SHP77 (cell line): ENCODE data around the gene KRTAP10-11.
A peak's percentile ranks its signal among the peaks of the same experiment; 100 is the strongest.
"Not testable (repeated sequence)": the region's sequence is repeated elsewhere in the genome, so short reads cannot be mapped to it uniquely, and the experiment has no call there.

Experiments used
- DNase-seq, 2 experiments: peaks; one replicate each; lab custom pipeline; 2025; lab: John Stamatoyannopoulos, UW

The KRTAP10-11 gene

DNA sequence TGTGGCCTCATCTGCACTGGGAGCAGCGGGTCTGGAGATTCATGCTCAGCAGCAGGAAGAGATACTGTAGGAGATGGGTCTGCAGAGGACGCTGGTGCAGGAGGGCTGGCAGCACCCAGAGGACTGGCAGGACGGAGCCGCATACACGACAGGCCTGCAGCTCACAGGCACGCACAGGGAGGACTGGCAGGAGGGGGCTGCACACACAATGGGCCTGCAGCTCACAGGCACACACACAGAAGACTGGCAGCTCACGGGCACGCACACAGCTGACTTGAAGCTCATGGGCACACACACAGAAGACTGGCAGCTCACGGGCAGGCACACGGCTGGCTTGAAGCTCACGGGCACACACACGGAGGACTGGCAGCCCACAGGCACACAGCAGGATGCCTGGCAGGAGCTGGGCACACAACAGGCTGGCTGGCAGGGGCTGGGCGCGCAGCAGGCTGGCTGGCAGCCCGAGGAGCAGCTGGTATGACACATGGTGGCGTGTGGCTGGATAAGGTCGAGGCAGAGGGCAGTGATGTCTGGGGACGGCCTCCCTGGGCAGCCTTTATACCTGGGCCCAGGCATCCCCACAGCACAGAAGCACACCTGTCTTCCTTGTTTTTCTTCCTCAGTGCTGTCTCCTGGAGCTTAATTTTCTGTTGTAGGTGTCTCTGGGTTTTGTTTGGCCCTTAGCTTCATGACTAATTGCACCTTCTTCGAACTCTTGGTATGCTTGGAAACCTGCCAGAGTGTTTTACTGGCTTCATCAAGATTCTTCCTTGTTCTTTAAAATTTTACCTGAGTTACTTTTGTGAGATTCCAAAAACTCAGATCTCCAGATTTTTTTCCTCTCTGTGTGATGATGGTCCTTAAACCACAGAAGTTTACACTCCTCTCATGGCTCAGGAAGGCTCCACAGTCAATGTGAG lies 20.4 kb downstream of the KRTAP10-11 start, which contains the start of gene KRTAP12-2:
Gene KRTAP12-2 (minus strand): TSS at position 527 of the 920 bp plus-strand sequence. CDS start 41 bp downstream, at position 486.
- DNase-seq: peak in 1 of 2 experiments; percentile 32

DNA sequence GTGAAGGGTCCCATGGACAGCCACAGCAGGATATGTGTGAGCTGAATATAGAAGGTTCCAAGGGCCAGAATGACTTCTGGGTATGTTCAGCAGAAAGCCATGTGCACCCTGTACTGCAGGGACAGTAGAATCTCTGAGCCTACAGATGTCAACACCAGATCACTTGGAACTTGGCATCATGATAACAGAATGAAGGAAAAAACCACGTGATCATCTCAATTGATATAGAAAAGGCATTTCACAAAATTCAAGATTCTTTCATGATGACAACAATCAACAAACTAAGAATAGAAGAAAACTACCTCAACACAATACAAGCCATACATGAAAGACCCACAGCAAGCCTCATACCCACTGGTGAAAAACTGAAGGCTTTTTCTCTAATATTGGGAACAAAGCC lies 21.4 kb downstream of the KRTAP10-11 start:
- DNase-seq: no peak

DNA sequence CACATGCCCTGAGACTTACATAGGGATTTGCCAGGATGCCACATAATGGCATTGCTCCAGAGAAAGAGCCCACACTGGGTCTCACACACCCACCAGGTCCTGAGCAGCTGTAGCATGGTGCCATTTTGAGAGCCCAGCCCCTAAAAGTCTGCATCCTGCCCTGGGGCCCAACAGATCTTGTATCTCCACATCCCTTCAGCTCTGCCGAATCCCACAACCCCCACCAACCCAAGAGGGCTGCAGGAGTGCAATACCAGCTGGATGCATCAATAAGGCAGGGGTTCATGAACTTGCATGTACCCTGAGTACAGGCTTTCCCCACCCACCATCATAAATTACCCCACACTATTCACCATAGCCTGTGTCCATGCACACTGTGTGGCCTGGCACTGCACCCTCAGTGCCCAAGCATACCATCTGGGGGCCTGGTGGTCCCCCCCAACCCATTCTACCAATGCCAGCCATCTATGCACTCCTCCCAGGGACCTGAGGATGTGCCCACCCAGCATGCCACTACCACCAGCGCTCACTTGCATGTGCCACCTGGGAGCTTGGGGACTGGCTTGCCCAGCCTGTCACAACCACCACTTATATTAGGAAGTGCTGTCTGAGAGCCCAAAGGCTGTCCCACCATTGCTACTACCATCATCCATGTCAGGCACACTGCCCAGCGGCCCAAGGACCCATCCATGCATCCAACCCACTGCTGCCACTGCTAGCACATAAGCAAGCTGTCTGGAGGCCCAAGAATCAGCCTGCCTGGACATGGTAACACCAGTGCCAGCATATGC lies 24.6 kb downstream of the KRTAP10-11 start:
- DNase-seq: no peak

DNA sequence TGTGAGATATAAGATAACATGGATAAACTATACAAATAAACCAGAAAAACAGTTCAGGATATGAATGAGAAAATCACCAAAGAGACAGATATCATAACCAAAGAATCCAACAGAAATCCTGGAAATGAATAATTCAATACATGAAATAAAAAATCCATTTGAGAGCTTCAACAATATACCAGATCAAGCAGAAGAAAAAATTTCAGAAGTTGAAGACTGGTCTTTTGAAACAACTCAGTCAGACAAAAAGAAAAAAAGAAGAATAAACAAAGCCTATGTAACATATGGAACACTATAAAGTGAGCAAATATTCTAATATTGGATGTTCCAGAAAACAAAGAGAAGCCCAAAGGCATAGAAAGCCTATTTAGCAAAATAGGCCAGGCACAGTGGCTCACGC lies 25.7 kb downstream of the KRTAP10-11 start:
- no peak for DNase-seq

DNA sequence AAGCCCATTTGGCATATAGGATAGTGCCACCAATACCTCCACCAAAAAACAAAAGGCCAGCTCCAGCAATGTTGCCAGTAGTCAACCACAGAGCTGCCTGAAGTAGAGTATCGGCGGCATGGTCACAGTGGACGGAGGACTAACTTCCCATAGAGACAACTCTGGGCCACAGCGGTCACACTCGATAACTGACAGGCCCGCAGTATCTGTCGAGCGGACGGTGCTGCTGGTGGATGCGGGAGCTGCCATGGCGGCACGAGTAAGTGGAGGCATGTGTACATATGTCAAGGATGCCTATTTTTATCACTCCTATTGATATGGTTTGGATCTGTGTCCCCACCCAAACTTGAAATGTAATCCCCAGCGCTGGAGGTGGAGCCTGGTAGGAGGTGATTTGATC lies 31.7 kb downstream of the KRTAP10-11 start:
- no peak for DNase-seq

DNA sequence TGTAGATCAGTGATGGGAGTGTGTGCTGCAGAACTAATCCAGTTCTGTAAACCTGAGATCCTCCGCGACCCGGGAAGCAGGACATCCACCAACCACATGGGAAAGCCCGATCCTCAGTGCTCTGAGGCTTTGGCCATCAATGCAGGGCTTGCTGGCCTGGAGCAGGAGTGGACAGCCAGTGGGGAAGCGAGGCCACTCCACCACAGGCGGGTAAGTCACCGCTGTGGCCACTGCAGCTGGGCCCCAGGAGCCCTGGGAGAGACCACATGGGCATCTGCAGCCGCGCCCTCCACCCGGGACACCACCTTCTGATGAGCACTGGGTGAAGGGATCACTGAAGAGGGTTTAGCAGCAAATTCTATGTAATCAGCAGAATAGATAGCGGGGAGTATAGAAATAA lies 34.9 kb downstream of the KRTAP10-11 start:
- no peak for DNase-seq

DNA sequence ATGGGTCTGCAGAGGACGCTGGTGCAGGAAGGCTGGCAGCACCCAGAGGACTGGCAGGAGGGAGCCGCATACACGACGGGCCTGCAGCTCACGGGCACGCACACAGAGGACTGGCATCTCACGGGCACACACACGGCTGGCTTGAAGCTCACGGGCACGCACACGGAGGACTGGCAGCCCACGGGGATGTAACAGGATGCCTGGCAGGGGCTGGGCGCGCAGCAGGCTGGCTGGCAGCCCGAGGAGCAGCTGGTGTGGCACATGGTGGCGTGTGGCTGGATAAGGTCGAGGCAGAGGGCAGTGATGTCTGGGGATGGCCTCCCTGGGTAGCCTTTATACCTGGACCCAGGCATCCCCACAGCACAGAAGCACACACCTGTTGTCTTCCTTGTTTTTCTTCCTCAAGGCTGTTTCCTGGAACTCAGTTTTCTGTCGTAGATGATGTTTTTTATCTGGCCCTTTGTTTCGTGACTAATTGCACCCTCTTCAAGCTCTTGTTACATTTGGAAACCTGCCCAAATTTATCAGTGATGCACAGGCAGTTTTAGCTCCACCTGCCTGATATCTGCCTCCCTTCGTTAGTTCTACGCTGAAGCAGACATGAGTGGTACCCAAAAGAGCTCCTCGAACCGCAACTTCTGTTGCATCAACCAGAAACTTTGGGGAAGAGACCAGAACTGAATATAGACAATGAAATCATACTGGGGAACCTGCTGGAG lies 35.8 kb downstream of the KRTAP10-11 start, which contains the start of gene KRTAP12-1:
Gene KRTAP12-1 (minus strand): TSS at position 303 of the 719 bp plus-strand sequence. CDS start 40 bp downstream, at position 263.
- peak; percentile 68 to 71 for DNase-seq

DNA sequence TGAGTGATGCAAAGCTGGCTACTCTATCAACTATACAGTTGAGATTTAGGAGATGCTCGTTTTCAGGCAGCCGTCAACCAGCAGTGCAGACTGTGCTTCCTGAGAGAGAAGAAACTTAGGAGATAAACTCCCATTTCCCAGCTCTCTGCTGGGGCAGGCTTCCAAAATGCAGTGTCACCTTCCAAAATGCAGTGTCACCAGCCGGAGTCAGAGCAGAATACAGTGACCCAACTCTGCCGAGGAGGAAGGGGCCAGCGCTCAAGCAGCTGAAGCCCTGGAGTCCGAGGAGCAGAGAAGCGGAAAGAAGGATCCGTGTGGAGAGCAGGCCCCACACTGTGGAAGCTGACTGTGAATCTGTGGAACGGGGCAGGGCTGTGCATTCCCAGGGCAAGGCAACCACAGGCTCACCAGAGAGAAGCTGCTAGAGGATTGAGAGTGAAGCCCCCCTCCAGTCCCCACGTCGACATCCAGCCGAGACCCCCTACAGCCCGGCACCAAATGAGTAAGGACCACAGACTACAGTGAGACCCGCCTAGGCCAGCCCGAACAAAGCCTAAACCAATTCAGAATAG lies 36.5 kb downstream of the KRTAP10-11 start:
- DNase-seq: no peak

DNA sequence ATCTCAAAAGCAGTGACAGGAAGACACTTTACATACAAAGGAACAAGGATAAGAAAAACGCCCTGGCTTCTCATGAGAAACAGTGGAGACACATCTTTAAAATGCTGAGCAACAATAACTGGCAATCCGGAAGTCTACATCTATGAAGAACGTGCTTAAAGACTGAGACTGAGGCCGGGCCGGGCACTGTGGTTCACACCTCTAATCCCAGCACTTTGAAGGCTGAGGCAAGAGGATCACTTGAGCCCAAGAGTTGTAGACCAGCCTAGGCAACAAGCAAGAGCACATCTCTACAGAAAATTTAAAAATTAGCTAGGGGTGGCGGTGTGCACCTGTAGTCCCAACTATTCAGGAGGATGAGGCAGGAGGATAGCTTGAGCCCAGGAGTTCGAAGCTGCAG lies 37.9 kb downstream of the KRTAP10-11 start:
- DNase-seq: no peak

DNA sequence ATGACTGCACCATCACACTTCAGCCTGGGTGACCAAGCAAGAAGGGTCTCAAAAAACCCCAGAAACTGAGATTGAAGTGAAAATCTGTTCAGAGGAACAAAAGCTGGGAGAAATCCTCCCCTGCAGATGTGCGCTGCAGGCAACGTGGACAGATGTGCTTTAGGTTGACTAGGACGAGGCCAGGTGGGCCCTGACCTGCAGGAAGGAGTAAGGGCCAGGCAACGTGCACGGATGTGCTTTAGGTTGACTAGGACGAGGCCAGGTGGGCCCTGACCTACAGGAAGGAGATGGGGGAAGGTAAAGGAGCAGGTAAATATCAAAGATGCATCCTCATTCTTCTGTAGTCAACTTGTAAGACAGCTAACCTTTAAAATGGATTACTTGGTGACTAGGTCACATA lies 38.3 kb downstream of the KRTAP10-11 start:
- no peak for DNase-seq

DNA sequence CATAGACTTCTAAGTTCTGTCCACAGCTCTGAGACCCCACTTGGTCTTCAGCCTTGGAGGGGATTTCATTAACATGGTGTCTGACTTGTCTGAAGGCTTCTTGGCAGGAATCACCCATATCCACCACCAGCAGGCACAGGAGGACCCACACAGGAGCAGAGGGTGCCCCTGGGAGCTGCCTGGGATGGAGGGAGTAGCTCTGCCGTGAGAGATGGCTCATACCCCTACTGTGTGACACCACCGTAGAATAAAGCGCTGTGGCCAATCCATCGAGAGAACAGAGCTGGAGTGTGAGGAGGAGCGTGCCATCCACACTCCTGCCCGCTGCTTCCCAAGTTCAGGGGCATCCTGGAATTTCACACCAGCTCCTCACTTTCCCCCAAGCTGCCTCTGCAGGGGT lies 38.8 kb downstream of the KRTAP10-11 start:
- not testable (repeated sequence) for DNase-seq

DNA sequence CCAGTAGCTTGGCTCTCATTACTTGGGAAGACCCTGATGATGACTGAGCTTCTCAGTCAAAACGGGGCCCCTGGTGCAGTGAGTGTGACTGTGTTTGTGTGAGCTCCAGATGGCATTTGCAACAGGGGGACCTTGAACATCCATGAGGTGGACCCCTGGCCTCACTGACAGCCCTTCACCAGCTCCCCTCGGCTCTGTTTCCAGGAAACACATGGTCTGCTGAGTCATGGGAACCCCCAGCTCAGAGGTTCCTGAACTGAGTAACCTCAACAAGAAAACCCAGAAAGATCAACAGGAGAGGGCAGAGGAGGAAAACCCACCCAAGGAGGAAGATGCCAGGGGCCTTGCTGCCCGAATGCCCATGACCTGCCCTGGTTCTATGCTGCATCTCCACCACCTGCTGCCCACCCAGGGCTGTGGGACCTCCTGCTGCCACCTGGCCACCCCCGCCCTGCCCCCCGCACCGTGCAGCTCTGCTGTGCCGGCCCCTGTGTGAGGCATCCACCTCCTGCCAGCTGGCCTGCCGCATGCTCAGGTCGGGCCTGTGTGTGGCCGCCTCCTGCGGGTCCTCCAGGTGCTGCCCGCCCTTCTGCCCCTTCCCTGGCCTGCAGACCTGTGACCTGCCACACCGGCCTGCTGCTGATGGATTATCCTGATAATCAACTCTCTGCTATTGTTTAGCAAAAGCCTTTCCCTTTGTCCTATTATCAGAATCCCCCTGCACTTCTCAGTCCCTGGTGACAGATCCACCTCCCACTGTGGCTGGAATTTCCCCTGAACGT lies 40.0 kb downstream of the KRTAP10-11 start:
- peak in 1 of 2 experiments; percentile 9 for DNase-seq

DNA sequence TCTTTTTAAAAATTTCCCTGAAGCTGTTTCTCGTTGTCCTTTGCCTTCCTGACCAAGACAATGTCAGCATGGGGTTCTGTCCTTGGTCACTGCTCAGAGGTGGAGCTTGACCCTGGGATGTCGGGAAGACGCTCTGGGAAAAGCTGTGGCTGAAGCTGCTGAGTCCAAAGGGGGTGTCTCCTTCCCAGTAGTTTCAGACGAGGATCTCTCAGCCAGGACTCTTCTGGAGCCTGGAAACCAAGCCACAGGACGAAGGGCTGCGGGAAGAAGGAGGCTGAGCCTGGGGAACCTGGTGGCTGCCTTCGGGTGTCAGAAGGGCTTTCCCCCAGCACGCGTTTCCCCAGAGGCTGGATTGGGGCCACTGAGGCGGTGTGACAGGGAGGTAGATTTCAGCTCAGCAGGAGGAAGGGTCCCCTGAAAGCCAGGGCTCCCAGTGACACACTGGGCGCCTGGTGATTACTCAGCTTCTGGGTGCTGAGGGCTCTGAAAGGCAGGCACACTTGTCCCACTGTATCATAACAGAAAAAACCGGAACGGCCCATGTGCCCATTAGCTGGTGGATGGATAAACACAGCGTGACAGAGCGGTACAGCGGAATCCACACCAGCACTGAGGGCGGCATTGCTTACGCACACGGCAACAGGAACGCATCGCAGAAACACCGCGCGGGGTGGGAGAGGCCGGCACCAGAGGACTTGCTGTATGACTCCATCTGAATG lies 40.8 kb downstream of the KRTAP10-11 start:
- DNase-seq: no peak

DNA sequence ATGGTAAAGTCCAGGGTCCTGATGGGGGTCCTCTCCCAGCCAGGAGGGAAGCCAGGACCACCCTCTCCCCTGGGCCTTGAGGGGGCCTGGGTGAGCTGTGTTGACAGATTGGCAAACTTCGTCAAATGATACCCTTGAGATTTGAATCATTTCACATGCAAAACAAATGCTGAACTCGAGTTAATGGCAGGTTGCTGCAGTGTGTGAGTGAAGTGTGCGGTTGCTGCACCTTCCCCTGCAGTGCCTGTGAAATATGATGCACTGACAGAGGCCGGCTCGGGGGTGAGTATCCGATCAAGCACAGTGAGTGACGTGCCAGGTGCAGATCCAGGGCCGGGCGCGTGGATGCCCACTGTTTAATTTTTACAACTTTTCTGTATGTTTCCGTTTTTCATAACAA lies 41.5 kb downstream of the KRTAP10-11 start:
- peak in 1 of 2 experiments; percentile 14 for DNase-seq

DNA sequence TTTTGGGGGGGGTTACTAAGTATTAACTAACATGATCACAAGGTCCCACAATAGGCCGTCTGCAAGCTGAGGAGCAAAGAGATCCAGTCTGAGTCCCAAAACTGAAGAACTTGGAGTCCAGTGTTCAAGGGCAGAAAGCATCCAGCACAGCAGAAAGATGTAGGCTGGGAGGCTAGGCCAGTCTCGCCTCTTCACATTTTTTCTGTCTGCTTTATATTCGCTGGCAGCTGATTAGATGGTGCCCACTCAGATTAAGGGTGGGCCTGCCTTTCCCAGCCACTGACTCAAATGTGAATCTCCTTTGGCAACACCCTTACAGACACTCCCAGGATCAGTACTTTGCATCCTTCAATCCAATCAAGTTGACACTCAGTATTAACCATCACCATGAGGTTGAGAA lies 43.5 kb downstream of the KRTAP10-11 start:
- not testable (repeated sequence) for DNase-seq

DNA sequence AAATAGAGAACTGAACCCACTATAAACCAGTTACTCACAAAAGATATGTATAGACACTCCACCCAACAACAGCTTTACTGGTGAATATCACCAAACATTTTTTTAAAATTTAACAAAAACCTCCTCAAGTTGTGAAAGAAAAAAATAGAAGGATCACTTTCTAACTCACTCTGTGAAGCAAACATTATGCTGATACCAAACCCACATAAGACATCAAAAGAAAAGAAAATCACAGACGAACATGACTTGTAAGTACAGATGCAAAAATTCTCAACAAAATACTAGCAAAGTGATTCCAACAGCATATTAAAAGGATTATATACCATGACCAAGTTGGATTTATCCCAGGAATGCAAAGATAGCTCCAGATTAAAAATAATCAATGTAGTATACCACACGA lies 45.5 kb downstream of the KRTAP10-11 start:
- DNase-seq: no peak

DNA sequence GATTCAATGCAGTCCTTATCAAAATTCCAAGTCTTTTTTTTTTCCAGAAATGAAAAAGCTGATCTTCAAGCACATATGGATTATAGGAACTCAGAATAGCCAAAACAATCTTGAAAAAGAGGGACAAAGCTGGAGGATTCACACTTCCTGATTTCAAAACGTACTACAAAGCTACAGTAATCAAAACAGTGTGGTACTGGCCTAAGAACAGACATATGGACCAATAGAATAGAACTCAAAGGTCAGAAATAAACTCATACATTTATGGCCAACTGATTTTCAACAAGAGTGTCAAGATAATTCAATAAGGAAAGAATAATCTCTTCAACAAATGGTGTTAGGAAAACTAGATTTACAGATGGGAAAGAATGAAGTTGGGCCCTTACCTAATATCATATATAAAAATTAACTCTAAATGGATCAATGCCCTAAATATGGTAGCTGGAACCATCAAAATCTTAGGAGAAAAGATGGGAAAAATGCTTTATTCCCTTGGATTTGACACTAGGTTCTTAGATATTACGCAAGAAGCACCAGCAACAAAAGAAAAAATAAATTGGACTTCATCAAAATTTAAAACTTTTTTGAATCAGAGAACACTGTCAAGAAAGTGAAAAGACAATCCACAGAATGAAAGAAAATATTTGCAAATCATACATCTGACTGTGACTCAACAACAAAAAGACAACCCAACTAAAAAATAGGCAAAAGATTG lies 46.7 kb downstream of the KRTAP10-11 start:
- DNase-seq: no peak

DNA sequence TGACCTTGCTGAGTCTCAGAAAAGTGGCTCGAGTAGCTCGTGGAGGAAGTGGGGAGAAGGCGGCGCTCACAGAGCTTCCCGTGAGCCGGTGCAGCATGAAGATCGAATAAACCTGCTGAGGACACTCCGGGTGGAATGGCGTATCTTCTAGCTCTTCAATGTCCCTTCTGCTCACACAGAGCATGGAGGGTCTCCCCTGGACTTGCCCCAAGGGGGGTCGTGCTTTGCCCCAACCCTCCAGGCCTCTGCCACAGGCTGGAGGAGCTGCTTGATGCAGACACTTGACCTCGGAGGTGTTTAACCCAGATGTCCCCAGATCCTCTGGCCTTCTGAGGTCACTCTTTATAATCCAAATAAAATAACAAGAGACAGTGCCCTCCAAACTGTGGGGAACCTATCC lies 48.6 kb downstream of the KRTAP10-11 start:
- DNase-seq: no peak

DNA sequence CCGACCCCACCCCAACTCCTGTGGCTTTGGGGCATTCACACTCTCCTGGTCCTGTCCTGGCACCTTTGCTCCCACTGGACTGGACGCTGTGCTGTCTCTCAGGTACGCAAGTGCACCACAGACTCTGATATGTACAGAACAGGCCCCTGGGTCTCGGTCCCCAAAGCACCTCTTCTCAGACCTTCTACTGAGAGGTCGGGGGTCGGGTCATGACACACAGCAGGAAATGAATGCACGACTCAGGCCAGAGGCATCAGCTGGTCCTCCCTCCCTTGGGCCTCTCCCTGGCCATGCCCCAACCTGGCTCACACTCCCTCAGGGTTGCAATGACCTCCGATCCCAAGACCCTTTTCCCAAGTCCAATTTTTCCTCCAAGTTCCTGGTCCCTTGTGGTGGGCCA lies 49.0 kb downstream of the KRTAP10-11 start:
- no peak for DNase-seq

DNA sequence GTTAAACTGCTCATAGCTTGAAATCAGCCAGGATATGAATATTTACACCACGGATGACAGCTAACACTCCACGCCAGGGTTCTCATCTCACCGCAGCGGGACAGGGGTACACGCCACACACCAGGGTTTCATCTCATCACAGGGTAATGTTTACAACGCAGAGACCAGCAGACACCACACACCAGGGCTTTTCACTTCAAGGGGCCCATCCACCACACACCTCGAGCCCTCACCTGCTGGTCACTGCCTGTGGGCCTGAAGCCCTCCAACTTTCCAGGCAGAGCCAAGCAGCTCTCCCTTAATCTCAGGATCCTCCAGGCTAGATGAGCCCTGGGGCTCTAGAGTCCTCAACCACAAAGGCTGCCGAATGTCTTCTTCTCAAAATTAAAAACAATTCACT lies 49.4 kb downstream of the KRTAP10-11 start:
- no peak for DNase-seq
